Endodermal cell (in vitro differentiated cells): ENCODE measurements around the gene ASNS. TPM values are rescaled to one million over a fixed set of nuclear protein-coding genes. Genes with fewer than 3 reads are reported as not detected.

ENCODE experiments used
- DNase-seq: peaks from one replicate; pipeline ENCODE4 v3.0.0-alpha.2; 2017
- H3K27ac ChIP-seq: 2 replicates; pipeline ENCODE4 v1.5.1; 2013; ENCODE audit warnings: mild to moderate bottlenecking, low read depth, low read length, moderate library complexity
- H3K27me3 ChIP-seq: 2 replicates; pipeline ENCODE4 v1.6.1; 2013; ENCODE audit warnings: mild to moderate bottlenecking, low read length, moderate library complexity; ENCODE audit not compliant: insufficient read depth, control insufficient read depth, poor library complexity, severe bottlenecking
- H3K36me3 ChIP-seq: 2 replicates; pipeline ENCODE4 v1.7.0; 2013; ENCODE audit warnings: mild to moderate bottlenecking, low read length, moderate library complexity; ENCODE audit not compliant: control insufficient read depth, insufficient read depth
- H3K4me1 ChIP-seq: one replicate; pipeline ENCODE4 v1.7.0; 2013; ENCODE audit warnings: low read length; ENCODE audit not compliant: control insufficient read depth, insufficient read depth
- H3K4me3 ChIP-seq: 2 replicates; pipeline ENCODE4 v1.5.1; 2013; ENCODE audit warnings: mild to moderate bottlenecking, low read length, moderate library complexity
- H3K9ac ChIP-seq: 2 replicates; pipeline ENCODE4 v1.6.1; 2013; ENCODE audit warnings: mild to moderate bottlenecking, low read length, moderate library complexity; ENCODE audit not compliant: poor library complexity, severe bottlenecking; ENCODE audit errors: extremely low read depth
- H3K9me3 ChIP-seq: 2 replicates; pipeline ENCODE4 v1.6.1; 2013; ENCODE audit warnings: mild to moderate bottlenecking, low read length, moderate library complexity; ENCODE audit not compliant: control insufficient read depth
- H3K27ac Mint-ChIP-seq: 2 replicates; pipeline ENCODE4 v1.8.0; 2020; ENCODE audit warnings: mixed read lengths
- H3K27me3 Mint-ChIP-seq: 2 replicates; pipeline ENCODE4 v1.8.0; 2021; ENCODE audit warnings: mild to moderate bottlenecking, mixed read lengths; ENCODE audit not compliant: insufficient read depth
- H3K36me3 Mint-ChIP-seq: 2 replicates; pipeline ENCODE4 v1.8.0; 2020; ENCODE audit warnings: low read depth, mixed read lengths
- H3K4me1 Mint-ChIP-seq: 2 replicates; pipeline ENCODE4 v1.8.0; 2020; ENCODE audit warnings: mixed read lengths
- H3K4me3 Mint-ChIP-seq: 2 replicates; pipeline ENCODE4 v1.8.0; 2020; ENCODE audit warnings: mild to moderate bottlenecking, moderate library complexity, mixed read lengths
- H3K9me3 Mint-ChIP-seq: 2 replicates; pipeline ENCODE4 v1.8.0; 2020; ENCODE audit warnings: mild to moderate bottlenecking, mixed read lengths
- WGBS, 2 experiments: methylation state at CpG; one replicate each; pipeline versions ENCODE4 v1.1.5 to v1.1.7; 2013; ENCODE audit warnings: missing lambda C conversion rate in 2 of 2, mixed read lengths in 1 of 2; ENCODE audit not compliant: insufficient coverage in 1 of 2, insufficient read length in 1 of 2; 5-methylcytosine and 5-hydroxymethylcytosine counted together
- total RNA-seq, 2 donors: library from RNA; stranded (reverse); fragmentation: NEBNext Ultra II Directional in 1 of 2; extraction: Animal tissue kit (Norgen Biotek cat#: 25700) in 1 of 2; gene quantifications; 2 replicates in 1 of 2; 3 replicates in 1 of 2; pipeline ENCODE4 v1.2.1, GENCODE V29; 2021
- TF ChIP-seq, protein P1 (sequence below): fragments of 200-600 bp; sonication (generic); conservative IDR thresholded peaks from 2 replicates; pipeline ENCODE4 v1.5.0; 2021; ENCODE audit warnings: antibody characterized with exemption, mild to moderate bottlenecking

Gene ASNS
- total RNA-seq, 2 donors from 2014 or later = 23.5 to 34.4 TPM

DNA sequence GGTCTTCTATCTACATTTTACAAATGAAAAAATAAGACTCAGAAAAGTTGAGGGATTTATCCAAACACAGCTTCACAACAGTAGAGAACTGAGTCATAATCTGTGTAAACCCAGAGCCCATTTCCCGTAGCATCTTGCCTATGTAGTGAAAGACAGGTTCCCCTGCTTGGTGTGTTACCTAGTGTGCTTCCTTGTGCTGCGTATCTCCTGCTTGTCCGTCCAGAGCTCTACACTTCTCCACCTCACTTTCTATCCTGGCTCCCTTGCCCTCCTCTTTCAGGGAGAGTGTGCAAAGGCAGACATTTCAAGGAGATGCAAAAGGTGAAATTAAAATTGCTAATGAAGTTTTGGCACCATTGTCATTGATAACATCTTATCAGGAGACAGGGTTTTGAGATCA is 1.4 kb upstream of the ASNS start:
- no peaks in the 10 kb centered on the region for H3K27me3 ChIP-seq
- H3K4me3 Mint-ChIP-seq = no peak overlapping the region
- peaks cover 2% of the 10 kb centered on the region for H3K9me3 Mint-ChIP-seq
- DNase-seq = peak; percentile 57
- H3K27ac ChIP-seq = no peak overlapping the region
- H3K9me3 ChIP-seq = no peaks in the 10 kb centered on the region
- H3K36me3 ChIP-seq = peaks cover 6% of the 10 kb centered on the region
- TF ChIP-seq, protein P1, sequence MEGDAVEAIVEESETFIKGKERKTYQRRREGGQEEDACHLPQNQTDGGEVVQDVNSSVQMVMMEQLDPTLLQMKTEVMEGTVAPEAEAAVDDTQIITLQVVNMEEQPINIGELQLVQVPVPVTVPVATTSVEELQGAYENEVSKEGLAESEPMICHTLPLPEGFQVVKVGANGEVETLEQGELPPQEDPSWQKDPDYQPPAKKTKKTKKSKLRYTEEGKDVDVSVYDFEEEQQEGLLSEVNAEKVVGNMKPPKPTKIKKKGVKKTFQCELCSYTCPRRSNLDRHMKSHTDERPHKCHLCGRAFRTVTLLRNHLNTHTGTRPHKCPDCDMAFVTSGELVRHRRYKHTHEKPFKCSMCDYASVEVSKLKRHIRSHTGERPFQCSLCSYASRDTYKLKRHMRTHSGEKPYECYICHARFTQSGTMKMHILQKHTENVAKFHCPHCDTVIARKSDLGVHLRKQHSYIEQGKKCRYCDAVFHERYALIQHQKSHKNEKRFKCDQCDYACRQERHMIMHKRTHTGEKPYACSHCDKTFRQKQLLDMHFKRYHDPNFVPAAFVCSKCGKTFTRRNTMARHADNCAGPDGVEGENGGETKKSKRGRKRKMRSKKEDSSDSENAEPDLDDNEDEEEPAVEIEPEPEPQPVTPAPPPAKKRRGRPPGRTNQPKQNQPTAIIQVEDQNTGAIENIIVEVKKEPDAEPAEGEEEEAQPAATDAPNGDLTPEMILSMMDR = no peak
- H3K4me3 ChIP-seq = no peak overlapping the region
- no peak overlapping the region for H3K27ac Mint-ChIP-seq
- 50 to 63% methylated on average over 1 to 3 of the region's 3 CpGs for WGBS, 2 experiments
- no peak overlapping the region for H3K9ac ChIP-seq
- H3K4me1 ChIP-seq = no peaks in the 10 kb centered on the region
- peaks cover 28% of the 10 kb centered on the region for H3K27me3 Mint-ChIP-seq
- H3K4me1 Mint-ChIP-seq = peaks cover 12% of the 10 kb centered on the region
- no peaks in the 10 kb centered on the region for H3K36me3 Mint-ChIP-seq

- TF ChIP-seq, protein P1 = no peak
- no peaks in the 10 kb centered on the region for H3K4me1 ChIP-seq
- Mint-ChIP-seq H3K36me3 (peaks cover 4% of the 10 kb centered on the region), H3K27me3 (peaks cover 26% of the 10 kb centered on the region), H3K27ac (peak overlapping the region; percentile 66), H3K4me3 (peak overlapping the region; percentile 74), H3K4me1 (peaks cover 12% of the 10 kb centered on the region), H3K9me3 (peaks cover 2% of the 10 kb centered on the region)
- peak overlapping the region; percentile 87 for H3K4me3 ChIP-seq
- no peaks in the 10 kb centered on the region for H3K9me3 ChIP-seq
- 0 to 1% methylated on average over 6 to 21 of the region's 21 CpGs for WGBS, 2 experiments
- H3K27ac ChIP-seq = peak overlapping the region; percentile 93
- H3K27me3 ChIP-seq = no peaks in the 10 kb centered on the region
- no peak for DNase-seq
- H3K9ac ChIP-seq = peak overlapping the region; percentile 82
- peaks cover 14% of the 10 kb centered on the region for H3K36me3 ChIP-seq
Measured at GRCh38 chr7:97871659-97872024, 566 bp downstream of the ASNS start.

DNA sequence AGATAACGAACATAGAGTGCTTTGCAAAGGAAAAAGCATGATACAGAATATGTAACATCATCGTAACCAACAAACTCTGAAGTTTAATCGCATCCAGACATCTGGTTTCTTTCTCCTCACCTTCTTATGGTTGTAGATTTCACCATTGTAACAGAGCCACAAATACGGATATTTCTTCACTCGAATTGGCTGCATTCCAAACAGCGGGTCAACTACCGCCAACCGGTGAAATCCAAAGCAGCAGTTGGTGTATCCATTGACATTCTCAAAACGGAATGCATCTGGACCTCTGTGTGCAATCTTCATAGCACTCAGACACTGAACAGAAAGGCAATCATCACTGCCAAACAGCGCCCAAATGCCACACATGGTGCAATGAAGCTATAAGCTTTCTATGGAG is 3.4 kb downstream of the ASNS start:
- WGBS, 2 experiments = 89 to 90% methylated on average over 7 to 10 of the region's 10 CpGs
- Histone ChIP-seq H3K9ac (no peak overlapping the region), H3K4me1 (no peaks in the 10 kb centered on the region), H3K4me3 (no peak overlapping the region), H3K27ac (no peak overlapping the region), H3K36me3 (peaks cover 20% of the 10 kb centered on the region), H3K9me3 (no peaks in the 10 kb centered on the region), H3K27me3 (no peaks in the 10 kb centered on the region)
- Mint-ChIP-seq H3K27ac (no peak overlapping the region), H3K4me3 (no peak overlapping the region), H3K27me3 (peaks cover 9% of the 10 kb centered on the region), H3K4me1 (peaks cover 6% of the 10 kb centered on the region), H3K9me3 (no peaks in the 10 kb centered on the region), H3K36me3 (peaks cover 4% of the 10 kb centered on the region)
- TF ChIP-seq, protein P1 = no peak
- DNase-seq = no peak
